Measurements from ENCODE around the gene ZDHHC11B. TPM values are rescaled to one million over a fixed set of nuclear protein-coding genes. Genes with fewer than 3 reads are reported as not detected.
A peak's percentile ranks its signal among the peaks of the same experiment; 100 is the strongest.

Gene ZDHHC11B
- total and polyA plus RNA-seq, 2 of the 13 experiments (the other 11 are each of a cell fraction or from before 2014, with no cell fraction given), result 0.11 to 0.12 TPM

- TF ChIP-seq ZNF879 (CRISPR knock-in tag; IDR thresholded peaks at IDR 0.05) (no peak), ZNF569 (CRISPR knock-in tag; IDR thresholded peaks at IDR 0.05; ENCODE audit: borderline replicate concordance) (no peak), DZIP1 (CRISPR knock-in tag; IDR thresholded peaks at IDR 0.05) (no peak), ZNF607 (CRISPR knock-in tag; IDR thresholded peaks at IDR 0.05; ENCODE audit: borderline replicate concordance) (peak; percentile 25; the same call in 1 of the 2 replicates), ZNF724P (CRISPR knock-in tag; IDR thresholded peaks at IDR 0.05; ENCODE audit: borderline replicate concordance) (no peak), XBP1 (CRISPR knock-in tag; IDR thresholded peaks at IDR 0.05) (no peak), ZBTB1 (CRISPR knock-in tag; IDR thresholded peaks at IDR 0.05; ENCODE audit: borderline replicate concordance) (no peak), NFAT5 (CRISPR knock-in tag; IDR thresholded peaks at IDR 0.05) (no peak), ZBTB7B (CRISPR knock-in tag; IDR thresholded peaks at IDR 0.05) (0 out of 2 replicates have a peak, but pooled peaks have one; percentile 36)
- TF ChIP-seq, protein P1, sequence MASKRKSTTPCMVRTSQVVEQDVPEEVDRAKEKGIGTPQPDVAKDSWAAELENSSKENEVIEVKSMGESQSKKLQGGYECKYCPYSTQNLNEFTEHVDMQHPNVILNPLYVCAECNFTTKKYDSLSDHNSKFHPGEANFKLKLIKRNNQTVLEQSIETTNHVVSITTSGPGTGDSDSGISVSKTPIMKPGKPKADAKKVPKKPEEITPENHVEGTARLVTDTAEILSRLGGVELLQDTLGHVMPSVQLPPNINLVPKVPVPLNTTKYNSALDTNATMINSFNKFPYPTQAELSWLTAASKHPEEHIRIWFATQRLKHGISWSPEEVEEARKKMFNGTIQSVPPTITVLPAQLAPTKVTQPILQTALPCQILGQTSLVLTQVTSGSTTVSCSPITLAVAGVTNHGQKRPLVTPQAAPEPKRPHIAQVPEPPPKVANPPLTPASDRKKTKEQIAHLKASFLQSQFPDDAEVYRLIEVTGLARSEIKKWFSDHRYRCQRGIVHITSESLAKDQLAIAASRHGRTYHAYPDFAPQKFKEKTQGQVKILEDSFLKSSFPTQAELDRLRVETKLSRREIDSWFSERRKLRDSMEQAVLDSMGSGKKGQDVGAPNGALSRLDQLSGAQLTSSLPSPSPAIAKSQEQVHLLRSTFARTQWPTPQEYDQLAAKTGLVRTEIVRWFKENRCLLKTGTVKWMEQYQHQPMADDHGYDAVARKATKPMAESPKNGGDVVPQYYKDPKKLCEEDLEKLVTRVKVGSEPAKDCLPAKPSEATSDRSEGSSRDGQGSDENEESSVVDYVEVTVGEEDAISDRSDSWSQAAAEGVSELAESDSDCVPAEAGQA (IDR thresholded peaks at IDR 0.05; ENCODE audit: low read depth), result no peak
- TF ChIP-seq, protein P1 (CRISPR knock-in tag; IDR thresholded peaks at IDR 0.05; ENCODE audit: borderline replicate concordance), result no peak
Measured at GRCh38 chr5:671459-672328, 112.8 kb downstream of the ZDHHC11B start (continued).
